ENCODE results near the gene CDC25A.
"Not testable (repeated sequence)": the region's sequence is repeated elsewhere in the genome, so short reads cannot be mapped to it uniquely, and the experiment has no call there.

CDC25A gene

GRCh38 chr3:48140936-48141603, 47.1 kb downstream of the CDC25A start:
- no peak for DNase-seq (ENCODE audit: low spot score)

- no peak for DNase-seq (ENCODE audit: low spot score)
Observed at GRCh38 chr3:48140336-48140757, 47.9 kb downstream of the CDC25A start.

GRCh38 chr3:48137425-48137999, 50.7 kb downstream of the CDC25A start:
- no peak for DNase-seq (ENCODE audit: low spot score)

DNA sequence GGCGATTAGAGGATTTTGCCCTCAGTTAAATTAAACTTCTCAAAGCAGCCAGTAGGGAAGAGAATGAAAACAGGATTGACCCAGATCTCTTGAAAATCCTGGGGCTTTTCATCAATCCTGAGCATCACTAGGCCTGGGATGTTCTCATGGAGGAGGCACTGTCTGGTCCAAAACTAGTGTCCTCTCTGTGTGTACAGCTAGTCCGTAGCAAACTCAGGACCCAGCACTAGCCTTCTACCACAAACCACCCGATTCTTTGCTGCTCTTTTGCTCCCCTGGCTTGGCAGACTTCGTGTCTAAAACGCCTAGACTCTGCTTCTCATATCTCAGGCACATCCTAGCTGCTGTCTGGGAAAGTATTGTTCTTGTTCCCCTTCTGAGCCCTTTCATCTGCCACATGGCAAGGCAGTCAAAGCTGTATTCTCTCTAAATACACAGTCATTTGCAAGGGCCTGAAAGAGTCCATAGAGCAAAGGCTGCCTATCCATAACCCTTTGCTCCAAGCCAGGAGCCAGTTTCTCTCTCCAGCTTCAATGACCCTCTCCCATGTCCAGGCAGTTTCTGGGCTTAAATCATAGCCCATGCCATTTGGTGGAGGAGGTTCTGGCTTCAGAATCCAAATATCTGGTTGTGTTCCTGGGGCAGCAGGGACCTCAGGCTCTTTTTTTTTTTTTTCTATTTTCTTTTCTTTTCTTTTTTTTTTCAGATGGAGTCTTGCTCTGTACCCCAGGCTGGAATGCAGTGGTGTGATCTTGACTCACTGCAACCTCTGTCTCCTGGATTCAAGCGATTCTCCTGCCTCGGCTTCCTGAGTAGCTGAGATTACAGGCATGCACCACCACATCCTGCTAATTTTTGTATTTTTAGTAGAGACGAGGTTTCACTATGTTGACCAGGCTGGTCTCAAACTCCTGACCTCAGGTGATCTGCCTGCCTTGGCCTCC, 52.4 kb downstream of the CDC25A start:
- DNase-seq (ENCODE audit: low spot score) = no peak

- no peak for DNase-seq (ENCODE audit: low spot score)
Observed at GRCh38 chr3:48130321-48130904, 57.8 kb downstream of the CDC25A start.

DNA sequence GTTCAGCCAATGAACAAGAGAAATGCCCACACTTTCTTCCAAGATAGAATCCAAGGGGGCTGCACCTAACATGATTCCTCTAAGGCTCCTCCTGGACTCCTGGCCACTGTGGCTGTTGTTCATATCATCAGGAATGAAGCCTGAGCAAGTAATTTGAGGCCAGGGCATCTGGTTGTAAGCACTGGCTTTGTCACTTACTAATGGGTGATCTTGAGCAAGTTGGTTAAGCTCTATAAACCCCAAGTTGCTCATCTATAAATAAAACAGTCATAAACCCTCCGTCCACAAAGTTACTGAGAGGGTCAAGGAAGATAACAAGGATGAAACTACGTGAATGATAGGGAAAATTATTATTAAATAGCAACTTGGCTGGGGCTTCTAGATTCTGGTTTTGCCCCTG, 58.3 kb downstream of the CDC25A start:
- no peak for DNase-seq (ENCODE audit: low spot score)

DNA sequence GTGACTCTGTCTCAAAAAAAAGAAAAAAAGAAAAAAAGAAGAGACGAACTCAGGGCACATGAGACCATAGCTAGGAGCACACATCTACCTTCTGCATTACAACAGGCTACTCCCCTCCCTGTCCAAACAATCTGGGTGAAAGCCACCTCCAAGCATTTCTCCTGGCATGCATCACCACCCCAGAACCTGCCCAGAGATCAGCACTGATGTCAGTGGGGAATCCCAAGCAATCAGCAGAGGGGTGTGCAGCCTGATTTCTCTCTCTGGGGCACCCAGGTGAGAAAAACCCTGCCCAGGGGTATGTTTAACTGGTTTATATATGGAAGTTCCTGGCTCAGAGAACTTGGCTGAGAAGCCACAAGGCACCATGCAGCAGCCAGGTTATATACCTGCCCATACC, 59.4 kb downstream of the CDC25A start:
- no peak for DNase-seq (ENCODE audit: low spot score)

GRCh38 chr3:48125886-48126622, 62.2 kb downstream of the CDC25A start:
- DNase-seq (ENCODE audit: low spot score) = no peak

GRCh38 chr3:48125013-48125705, 63.1 kb downstream of the CDC25A start:
- no peak for DNase-seq (ENCODE audit: low spot score)

- DNase-seq (ENCODE audit: low spot score) = no peak
Observed at GRCh38 chr3:48123346-48123745, 64.9 kb downstream of the CDC25A start.

GRCh38 chr3:48122504-48122903, 65.7 kb downstream of the CDC25A start:
- DNase-seq (ENCODE audit: low spot score) = no peak

DNA sequence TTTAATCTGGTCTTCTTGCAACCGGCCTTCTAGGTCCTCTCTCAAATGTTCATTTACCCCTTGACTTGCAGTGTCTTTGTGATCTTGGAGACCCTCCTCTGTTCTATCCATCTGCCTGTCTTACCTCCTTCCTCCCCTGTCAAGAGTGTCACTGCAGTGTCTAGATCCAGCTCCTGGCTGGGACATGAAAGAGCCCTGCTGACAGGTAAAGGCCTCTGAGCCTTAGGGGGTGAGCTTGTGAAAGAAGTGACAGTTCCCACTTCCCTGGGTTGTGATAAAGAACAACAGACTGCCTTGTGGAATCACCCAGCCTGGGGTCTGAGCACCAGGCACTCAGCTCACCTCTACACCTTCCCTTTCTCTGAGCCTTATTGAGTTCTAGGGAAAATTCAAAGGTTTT, 68.0 kb downstream of the CDC25A start:
- DNase-seq (ENCODE audit: low spot score) = no peak

GRCh38 chr3:48119505-48120193, 68.6 kb downstream of the CDC25A start:
- no peak for DNase-seq (ENCODE audit: low spot score)

- no peak for DNase-seq (ENCODE audit: low spot score)
Observed at GRCh38 chr3:48118928-48119327, 69.3 kb downstream of the CDC25A start.

GRCh38 chr3:48118322-48118721, 69.9 kb downstream of the CDC25A start:
- no peak for DNase-seq (ENCODE audit: low spot score)

DNA sequence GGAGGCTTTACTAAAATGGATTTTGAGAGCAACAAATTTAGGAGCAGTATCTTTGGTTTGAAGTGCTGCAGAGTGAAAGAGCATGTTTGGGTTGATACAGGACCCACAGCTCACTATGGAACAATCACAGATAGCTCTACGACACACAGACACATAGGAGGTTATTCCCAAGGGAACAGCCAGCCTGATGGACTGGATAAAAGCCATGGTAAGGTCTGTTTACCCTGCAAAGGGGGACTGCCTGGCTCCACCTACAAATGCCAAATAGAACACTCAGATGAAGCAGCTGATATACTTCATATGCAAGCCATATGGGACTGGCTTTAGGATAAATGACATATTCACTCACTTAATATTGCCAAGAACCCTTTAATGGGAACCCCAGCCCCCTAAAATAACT, 75.4 kb downstream of the CDC25A start:
- no peak for DNase-seq (ENCODE audit: low spot score)

- DNase-seq (ENCODE audit: low spot score) = not testable (repeated sequence)
Observed at GRCh38 chr3:48112108-48112791, 76.0 kb downstream of the CDC25A start.

GRCh38 chr3:48110463-48110862, 77.8 kb downstream of the CDC25A start:
- no peak for DNase-seq (ENCODE audit: low spot score)

GRCh38 chr3:48107227-48107626, 81.0 kb downstream of the CDC25A start:
- DNase-seq (ENCODE audit: low spot score) = no peak

Measured in germinal center (tissue), 1 donor.